HepG2 (cell line): ENCODE measurements around the gene ABCA2. TPM values are rescaled to one million over a fixed set of nuclear protein-coding genes. Genes with fewer than 3 reads are reported as not detected.

Source experiments
- ATAC-seq: fragments of 200-7000 bp; cut with Tn5 transposase; 3 replicates; pipeline ENCODE4 v1.9.1; 2020; ENCODE audit warnings: mild to moderate bottlenecking, moderate library complexity
- BruUV-seq: library from RNA; stranded (reverse); fragments of 400-500 nt; replicated peaks from 2 replicates; lab custom pipeline; 2021; lab: Mats Ljungman, UMichigan
- CTCF ChIA-PET: fragments of 300-600 bp; formaldehyde crosslinking; extraction: SDS; loops from one replicate; lab custom pipeline; 2021; ENCODE audit warnings: low total read pairs, inconsistent platforms, low intra/inter-chr PET ratio; lab: Yijun Ruan, JAX
- POLR2A ChIA-PET: fragments of 350-600 bp; sonication (Branson Sonifier 250); formaldehyde crosslinking; loops from one replicate; lab custom pipeline; 2020; ENCODE audit warnings: antibody characterized with exemption, inconsistent platforms; lab: Yijun Ruan, JAX
- DNase-seq: peaks from one replicate; pipeline ENCODE4 v3.0.0-alpha.2; 2015; ENCODE audit warnings: low spot score
- FAIRE-seq: peaks from 3 replicates; lab custom pipeline; 2011; peaks lifted over from hg19 to GRCh38; lab: Jason Lieb, UNC
- H2AFZ ChIP-seq: one replicate; pipeline ENCODE4 v1.6.1; 2011; ENCODE audit warnings: low read length, inconsistent platforms
- H3K27ac ChIP-seq: fragments of 300-600 bp; 3 replicates; pipeline ENCODE4 v1.8.0; 2011; ENCODE audit warnings: mixed run types, mild to moderate bottlenecking, mixed read lengths, low read length, inconsistent platforms; ENCODE audit not compliant: insufficient read depth; ENCODE audit errors: extremely low read length
- H3K27me3 ChIP-seq, 2 experiments: fragments of 200-600 bp in 1 of 2; 2 replicates in 1 of 2; 3 replicates in 1 of 2; pipeline versions ENCODE4 v1.6.0 to v1.8.0; 2011; ENCODE audit warnings: low read length in 2 of 2, mild to moderate bottlenecking in 2 of 2, moderate library complexity in 2 of 2, inconsistent platforms in 1 of 2; ENCODE audit not compliant: insufficient read depth in 2 of 2, control insufficient read depth in 1 of 2
- H3K36me3 ChIP-seq, 2 experiments: fragments of 200-600 bp in 1 of 2; replicated peaks in 1 of 2; 2 replicates in 1 of 2; 3 replicates in 1 of 2; pipeline versions ENCODE4 v1.5.1 to v1.8.0; 2011; ENCODE audit warnings: low read length in 2 of 2, inconsistent platforms in 1 of 2; ENCODE audit not compliant: insufficient read depth in 2 of 2, control insufficient read depth in 1 of 2
- H3K4me1 ChIP-seq: 2 replicates; pipeline ENCODE4 v1.5.1; 2012; ENCODE audit warnings: low read length, inconsistent platforms; ENCODE audit not compliant: insufficient read depth
- H3K4me2 ChIP-seq: 2 replicates; pipeline ENCODE4 v1.6.0; 2011; ENCODE audit warnings: low read depth, low read length, inconsistent platforms
- H3K4me3 ChIP-seq, 3 experiments: fragments of 200-600 bp in 1 of 3; sonication (generic), shearing (Covaris generic) in 1 of 3; replicated peaks in 1 of 3; 2 replicates each; pipeline ENCODE4 v1.5.1; 2011 to 2016; ENCODE audit warnings: low read length in 3 of 3, inconsistent platforms in 2 of 3, low read depth in 2 of 3, mild to moderate bottlenecking in 2 of 3, control low read depth in 1 of 3, mixed read lengths in 1 of 3; ENCODE audit not compliant: insufficient read depth in 1 of 3
- H3K79me2 ChIP-seq: one replicate; pipeline ENCODE4 v1.6.1; 2011; ENCODE audit warnings: low read length, inconsistent platforms; ENCODE audit not compliant: insufficient read depth
- H3K9ac ChIP-seq: 2 replicates; pipeline ENCODE4 v1.6.0; 2011; ENCODE audit warnings: mild to moderate bottlenecking, low read depth, low read length, inconsistent platforms; ENCODE audit not compliant: insufficient read depth
- H3K9me3 ChIP-seq: 2 replicates; pipeline ENCODE4 v1.5.1; 2012; ENCODE audit warnings: mild to moderate bottlenecking, low read length
- H4K20me1 ChIP-seq: 2 replicates; pipeline ENCODE4 v1.6.0; 2011; ENCODE audit warnings: inconsistent platforms, mild to moderate bottlenecking, low read length, moderate library complexity; ENCODE audit not compliant: insufficient read depth
- CTCF ChIP-seq: sonication (generic); formaldehyde crosslinking; IDR thresholded peaks from 2 replicates; pipeline ENCODE4 v1.5.0; 2020; ENCODE audit warnings: mild to moderate bottlenecking, missing genetic modification reagents, moderate library complexity
- IRF9 ChIP-seq: sonication (generic); formaldehyde crosslinking; IDR thresholded peaks from 2 replicates; pipeline ENCODE4 v1.8.0; 2022; ENCODE audit warnings: missing genetic modification reagents, mild to moderate bottlenecking, borderline replicate concordance
- MAX ChIP-seq: IDR thresholded peaks from 2 replicates; pipeline ENCODE4 v1.6.1; 2012; ENCODE audit warnings: inconsistent platforms
- MAZ ChIP-seq, 2 experiments: sonication (generic) in 1 of 2; formaldehyde crosslinking in 1 of 2; IDR thresholded peaks; 2 replicates each; pipeline versions ENCODE4 v1.5.0 to v1.6.1; 2012 to 2020; ENCODE audit warnings: low read depth in 2 of 2, mild to moderate bottlenecking in 2 of 2, borderline replicate concordance in 1 of 2, improper control_type of control experiment in 1 of 2, low read length in 1 of 2, missing genetic modification reagents in 1 of 2, moderate library complexity in 1 of 2
- MED1 ChIP-seq: sonication (generic); formaldehyde crosslinking; IDR thresholded peaks from 2 replicates; pipeline ENCODE4 v1.4.0; 2020; ENCODE audit warnings: missing genetic modification reagents
- RARA ChIP-seq: IDR thresholded peaks from 2 replicates; pipeline ENCODE4 v1.6.1; 2016; ENCODE audit warnings: missing genetic modification reagents, missing compliant biosample characterization
- SPEN ChIP-seq: sonication (generic); formaldehyde crosslinking; IDR thresholded peaks from 2 replicates; pipeline ENCODE4 v1.5.1; 2020; ENCODE audit warnings: low read depth, mild to moderate bottlenecking, missing genetic modification reagents
- STAG1 ChIP-seq: sonication (generic); formaldehyde crosslinking; IDR thresholded peaks from 2 replicates; pipeline ENCODE4 v1.4.0; 2020; ENCODE audit warnings: missing genetic modification reagents
- WIZ ChIP-seq: sonication (generic); formaldehyde crosslinking; IDR thresholded peaks from 2 replicates; pipeline ENCODE4 v1.5.1; 2020; ENCODE audit warnings: mild to moderate bottlenecking, missing genetic modification reagents
- ZBTB43 ChIP-seq: sonication (generic); formaldehyde crosslinking; conservative IDR thresholded peaks from 2 replicates; pipeline ENCODE4 v1.4.0; 2020; ENCODE audit warnings: missing genetic modification reagents
- ZNF510 ChIP-seq: sonication (generic); formaldehyde crosslinking; IDR thresholded peaks from 2 replicates; pipeline ENCODE4 v1.4.0; 2020; ENCODE audit warnings: low read depth, mild to moderate bottlenecking, missing genetic modification reagents
- ZNF598 ChIP-seq: sonication (generic); formaldehyde crosslinking; IDR thresholded peaks from 2 replicates; pipeline ENCODE4 v1.5.1; 2020; ENCODE audit warnings: mild to moderate bottlenecking, missing genetic modification reagents, borderline replicate concordance
- ZNF709 ChIP-seq: sonication (generic); formaldehyde crosslinking; IDR thresholded peaks from 2 replicates; pipeline ENCODE4 v1.5.0; 2020; ENCODE audit warnings: mild to moderate bottlenecking, missing genetic modification reagents
- ZNF710 ChIP-seq: sonication (generic); formaldehyde crosslinking; IDR thresholded peaks from 2 replicates; pipeline ENCODE4 v1.5.0; 2020; ENCODE audit warnings: mild to moderate bottlenecking, missing genetic modification reagents, borderline replicate concordance
- ZNF83 ChIP-seq: sonication (generic); formaldehyde crosslinking; IDR thresholded peaks from 2 replicates; pipeline ENCODE4 v1.4.0; 2020; ENCODE audit warnings: missing genetic modification reagents, mild to moderate bottlenecking, borderline replicate concordance
- ZNF891 ChIP-seq: sonication (generic); formaldehyde crosslinking; IDR thresholded peaks from 2 replicates; pipeline ENCODE4 v1.5.0; 2020; ENCODE audit warnings: mild to moderate bottlenecking, missing genetic modification reagents
- WGBS: methylation state at CpG from one replicate; pipeline ENCODE4 v1.1.6; 2017; ENCODE audit warnings: low lambda C conversion rate; 5-methylcytosine and 5-hydroxymethylcytosine counted together
- in situ Hi-C: cut with HindIII; loops from 2 replicates; pipeline ENCODE4 v1.10.0; 2017; ENCODE audit warnings: low pct_unique_long_range_greater_than_20kb; ENCODE audit not compliant: extremely low pct_ligation_motif_present
- intact Hi-C: fragments of 100-400 bp; cut with micrococcal nuclease; formaldehyde crosslinking; loops from one replicate; pipeline ENCODE4 v1.10.0; 2022; ENCODE audit not compliant: unreplicated experiment
- polyA plus RNA-seq, 8 experiments: library from polyadenylated mRNA; depleted of rRNA in 3 of 8; stranded (reverse) in 7 of 8; unstranded in 1 of 8; fragments of >200 nt; fragmentation: Illumina TruSeq in 4 of 8; extraction: Trizol in 4 of 8; gene quantifications; 2 replicates each; pipeline versions ENCODE4 v1.2.1 to v1.2.3, GENCODE V29; 2011 to 2016; ENCODE audit warnings: low read depth in 4 of 8, missing spikeins in 1 of 8, mixed read lengths in 1 of 8; ENCODE audit not compliant: insufficient read depth in 1 of 8
- total RNA-seq, 5 experiments: library from RNA; depleted of rRNA; stranded (reverse); fragments of >200 nt; fragmentation: Illumina TruSeq; extraction: Trizol; gene quantifications; 2 replicates each; pipeline ENCODE4 v1.2.3, GENCODE V29; 2016; ENCODE audit warnings: low read depth in 1 of 5

ABCA2 gene
- total and polyA plus RNA-seq, 2 of the 13 experiments (the other 11 are each of a cell fraction or from before 2014, with no cell fraction given): 2.9 to 19.2 TPM

GRCh38 chr9:136975644-136976043, 52.4 kb downstream of the ABCA2 start:
- Histone ChIP-seq H3K27ac (no peak overlapping the region), H3K4me3 (no peak overlapping the region; a peak in 1 of 6 replicates), H3K4me2 (no peak overlapping the region), H3K9ac (no peak overlapping the region), H3K36me3 (no peaks in the 10 kb centered on the region), H3K27me3 (peaks cover 20 to 66% of the 10 kb centered on the region in 2 experiments), H3K4me1 (peaks cover 41% of the 10 kb centered on the region), H3K9me3 (no peaks in the 10 kb centered on the region), H3K79me2 (no peaks in the 10 kb centered on the region), H2AFZ (no peak overlapping the region), H4K20me1 (no peaks in the 10 kb centered on the region)
- POLR2A ChIA-PET: no interaction called here
- peak; percentile 41 for ATAC-seq
- CTCF ChIA-PET: no interaction called here
- peak; percentile 42 for DNase-seq
- BruUV-seq: no TSS peak
- intact Hi-C loops: no loop called here
- 0% methylated on average over 3 of the region's 14 CpGs for WGBS
- FAIRE-seq: no peak
- in situ Hi-C loops: no loop called here
- TF ChIP-seq IRF9 (CRISPR knock-in tag): peak; percentile 39; the same call in 1 of the 2 replicates
- 0 out of 2 replicates have a peak, but pooled peaks have one; percentile 12 for TF ChIP-seq MAZ (IDR thresholded peaks at IDR 0.05; ENCODE audit: borderline replicate concordance, low read depth, low read length)
- TF ChIP-seq MAZ (CRISPR knock-in tag; IDR thresholded peaks at IDR 0.05; ENCODE audit: low read depth): no peak
- TF ChIP-seq WIZ: 0 out of 2 replicates have a peak, but pooled peaks have one; percentile 50
- TF ChIP-seq ZNF710 (CRISPR knock-in tag): 0 out of 2 replicates have a peak, but pooled peaks have one; percentile 26
- no peak for TF ChIP-seq ZNF83 (CRISPR knock-in tag)
- TF ChIP-seq ZNF709 (CRISPR knock-in tag): no peak
- no peak for TF ChIP-seq ZBTB43 (CRISPR knock-in tag)
- peak; percentile 45; the same call in 1 of the 2 replicates for TF ChIP-seq MAX
- peak; percentile 64 for TF ChIP-seq STAG1 (CRISPR knock-in tag)
- TF ChIP-seq ZNF510: no peak
- TF ChIP-seq ZNF891: no peak
- TF ChIP-seq CTCF (CRISPR knock-in tag): peak; percentile 75
- no peak for TF ChIP-seq MED1
- TF ChIP-seq SPEN (CRISPR knock-in tag): no peak
- TF ChIP-seq ZNF598 (CRISPR knock-in tag): no peak
- no peak for TF ChIP-seq RARA (CRISPR knock-in tag)
